HG03064 (cell line): ENCODE data around the gene ROS1.
"Not testable (repeated sequence)": the region's sequence is repeated elsewhere in the genome, so short reads cannot be mapped to it uniquely, and the experiment has no call there.

Experiments used
- ATAC-seq: cut with Tn5 transposase; IDR thresholded peaks from one replicate; pipeline ENCODE4 v1.9.1; 2021; ENCODE audit warnings: low read depth; ENCODE audit not compliant: unreplicated experiment

Gene ROS1

DNA sequence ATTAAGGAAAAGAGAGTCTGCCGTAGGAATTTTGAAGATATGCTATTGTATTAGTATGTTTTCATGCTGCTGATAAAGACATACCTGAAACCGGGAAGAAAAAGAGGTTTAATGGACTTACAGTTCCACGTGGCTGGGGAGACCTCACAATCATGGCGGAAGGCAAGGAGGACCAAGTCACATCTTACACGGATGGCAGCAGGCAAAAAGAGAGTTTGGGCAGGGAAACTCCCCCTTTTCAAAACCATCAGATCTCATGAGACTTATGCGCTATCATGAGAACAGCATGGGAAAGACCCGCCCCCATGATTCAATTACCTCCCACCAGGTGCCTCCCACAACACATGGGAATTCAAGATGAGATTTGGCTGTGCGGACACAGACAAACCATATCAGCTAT, 16.6 kb upstream of the ROS1 start:
- not testable (repeated sequence) for ATAC-seq

DNA sequence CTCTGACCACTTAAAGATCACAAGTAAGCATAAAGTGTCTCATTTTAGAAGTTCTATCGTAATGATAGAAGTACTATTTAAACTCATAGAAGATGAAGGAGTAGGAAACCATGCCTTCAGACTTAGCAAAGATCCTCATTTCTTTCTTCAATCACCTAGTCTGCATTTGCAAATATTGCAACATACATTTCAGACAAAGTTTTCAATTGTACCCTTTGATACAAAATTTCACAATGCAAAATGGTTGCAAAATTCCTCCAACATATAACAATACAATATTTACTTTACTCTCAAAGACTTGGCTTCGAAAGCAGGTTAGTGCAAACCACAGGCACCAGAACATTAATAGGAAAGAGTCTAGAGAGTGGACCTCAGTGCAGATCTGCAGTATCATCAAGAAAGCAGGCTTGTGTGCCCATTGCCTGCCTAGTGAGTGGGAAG, 16.1 kb upstream of the ROS1 start:
- ATAC-seq: no peak

DNA sequence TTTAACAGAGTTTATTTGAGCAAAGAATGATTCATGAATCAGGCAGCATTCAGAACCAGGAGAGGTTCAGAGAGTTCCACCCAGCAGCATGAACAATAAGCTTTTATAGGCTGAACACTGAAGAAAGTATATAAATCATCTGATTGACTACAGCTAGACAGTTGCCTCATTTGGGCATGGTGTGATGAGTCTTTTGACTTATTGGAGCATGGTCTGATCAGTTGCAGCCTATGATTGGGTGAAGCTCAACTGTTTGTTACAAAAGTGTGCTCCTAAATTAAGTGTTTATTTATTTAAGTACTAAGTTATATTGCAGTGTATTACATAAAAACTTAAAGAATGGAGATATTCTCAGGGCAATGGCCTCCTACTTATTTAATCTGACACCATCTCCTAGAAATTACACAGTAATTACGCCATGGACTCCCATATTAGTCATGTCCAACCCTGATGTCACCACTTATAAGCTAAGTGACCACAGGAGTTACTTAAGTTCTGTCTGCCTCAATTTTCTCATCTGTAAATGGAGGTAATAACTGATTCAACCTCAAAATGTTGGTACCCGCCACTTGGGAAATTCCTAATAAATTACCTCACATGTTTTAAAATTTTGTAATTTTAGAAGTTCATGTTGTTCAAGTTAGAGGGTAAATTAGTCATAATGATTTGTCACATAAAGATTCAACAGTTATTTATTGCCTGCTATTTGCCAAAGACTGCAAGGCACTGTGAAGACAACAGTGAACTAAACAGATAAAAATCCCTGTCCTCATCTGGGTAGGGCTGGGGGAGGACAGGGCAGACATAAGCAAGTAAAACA, 15.2 kb upstream of the ROS1 start:
- no peak for ATAC-seq

GRCh38 chr6:117432273-117432672, 6.5 kb upstream of the ROS1 start:
- ATAC-seq: no peak

- ATAC-seq: no peak
These were observed 2.0 kb downstream of the ROS1 start for GRCh38 chr6:117423754-117424153.

GRCh38 chr6:117418320-117418719, 7.4 kb downstream of the ROS1 start:
- ATAC-seq: no peak

DNA sequence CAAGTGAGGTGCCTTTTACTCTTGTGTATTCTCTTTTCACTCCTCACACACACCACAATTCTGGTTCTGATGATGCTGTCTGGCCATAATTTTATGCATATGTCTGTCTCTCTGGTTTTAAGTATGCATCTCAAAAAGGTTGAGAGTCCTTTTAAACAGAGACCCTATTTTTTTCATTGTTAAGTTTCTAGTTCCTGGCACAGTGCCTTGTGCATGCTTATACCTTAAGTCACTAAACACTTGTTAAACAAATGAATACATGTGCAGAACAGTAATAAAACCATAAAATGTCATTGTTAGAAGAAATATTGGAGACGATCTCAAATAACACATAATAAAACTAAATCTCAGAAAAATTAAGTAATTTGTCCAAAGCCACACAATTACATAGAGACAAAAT, 7.9 kb downstream of the ROS1 start:
- ATAC-seq: no peak

- ATAC-seq: no peak
These were observed 11.0 kb downstream of the ROS1 start for GRCh38 chr6:117414770-117415169.

- ATAC-seq: no peak
These were observed 14.3 kb downstream of the ROS1 start for GRCh38 chr6:117411474-117411873.

GRCh38 chr6:117409863-117410262, 15.9 kb downstream of the ROS1 start:
- ATAC-seq: no peak

DNA sequence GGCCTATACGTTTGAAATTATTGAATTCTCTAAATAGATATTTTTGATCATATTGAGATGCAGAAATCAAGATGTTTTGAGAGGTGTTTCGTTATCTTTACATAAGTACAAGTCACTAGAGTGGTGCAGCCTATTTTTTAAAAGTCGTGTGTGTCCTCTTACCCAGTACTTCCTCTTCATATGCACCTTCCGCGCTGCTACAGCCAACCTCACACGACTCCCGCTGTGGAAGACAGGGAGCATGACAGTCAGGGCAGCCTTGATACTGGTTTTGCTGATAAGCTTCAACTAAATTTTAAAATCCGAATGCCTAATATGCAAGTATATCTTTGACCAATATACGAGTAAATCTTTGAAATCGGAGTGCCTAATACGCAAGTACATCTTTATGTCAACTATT, 16.3 kb downstream of the ROS1 start:
- no peak for ATAC-seq

DNA sequence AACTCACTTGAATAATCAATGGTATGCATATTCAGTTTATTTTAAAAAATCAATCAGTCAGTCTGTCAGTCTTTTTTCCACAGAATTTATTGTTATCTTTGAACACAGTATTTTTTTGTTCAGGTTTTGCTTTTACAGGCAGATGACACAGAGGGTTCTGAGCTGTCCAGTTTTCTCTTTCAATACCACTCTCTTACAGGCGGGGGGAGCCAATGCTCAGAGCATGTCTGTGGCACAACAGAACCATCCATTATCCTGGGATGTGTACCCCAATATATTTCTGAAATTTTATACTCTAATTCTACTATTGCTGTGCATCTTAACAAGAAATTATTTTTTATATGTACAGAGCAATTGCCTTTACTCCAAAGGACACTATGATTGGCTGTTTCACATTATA, 21.2 kb downstream of the ROS1 start:
- ATAC-seq: no peak

DNA sequence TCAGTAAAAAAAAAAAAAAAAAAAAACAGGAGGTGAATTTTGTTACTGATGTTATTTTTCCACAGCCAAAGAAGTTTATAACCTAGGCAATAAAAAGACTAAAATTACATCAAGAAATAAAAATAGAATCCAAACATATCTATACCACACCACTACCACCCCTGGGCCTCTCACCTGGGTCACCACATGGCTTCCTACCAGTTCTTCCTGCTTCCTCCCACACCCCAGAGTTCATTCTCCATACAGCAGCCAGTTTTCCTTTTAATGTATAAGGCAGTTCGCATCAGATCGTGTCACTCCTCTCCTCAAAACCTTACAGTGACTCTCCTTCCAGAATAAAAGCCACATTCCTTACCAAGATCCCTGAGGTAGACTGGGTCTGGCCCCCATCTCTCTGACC, 23.9 kb downstream of the ROS1 start:
- no peak for ATAC-seq

DNA sequence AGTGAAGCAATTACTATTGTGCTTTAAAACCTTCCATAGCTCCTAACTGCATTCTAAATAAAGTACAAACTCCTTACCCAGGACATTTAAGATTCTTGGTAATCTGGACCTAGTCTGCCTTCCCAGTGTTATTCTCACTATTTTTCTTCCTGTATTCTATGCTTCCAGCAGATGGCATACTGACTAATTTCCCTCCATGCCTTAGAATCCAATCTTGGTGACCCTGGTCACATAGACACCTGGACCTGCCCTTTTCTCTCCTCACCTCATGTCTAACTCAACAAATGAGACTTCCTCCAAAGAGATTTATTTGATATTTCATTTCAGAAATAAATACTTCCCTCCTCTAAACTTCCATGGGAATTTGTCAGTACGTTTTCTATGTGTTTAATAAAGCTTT, 25.8 kb downstream of the ROS1 start:
- ATAC-seq: no peak

DNA sequence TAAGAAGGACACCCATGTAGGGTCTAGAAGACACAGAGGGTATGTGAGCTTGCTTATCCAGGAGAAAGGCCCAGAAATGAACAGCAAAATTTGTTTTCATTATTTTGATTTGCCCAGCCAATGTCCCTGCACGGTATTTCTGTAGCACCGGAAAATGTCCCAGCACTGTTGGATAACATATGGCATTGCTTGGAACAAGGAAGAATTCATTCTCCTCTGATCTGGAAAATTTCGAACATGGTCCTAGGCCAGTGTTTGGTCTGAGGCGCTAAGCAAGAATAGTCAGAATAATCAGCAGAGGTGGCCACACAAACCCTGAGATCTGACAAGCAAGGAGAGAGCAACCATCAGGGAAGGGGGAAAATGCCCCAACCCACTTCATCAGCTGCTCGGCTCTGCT, 26.6 kb downstream of the ROS1 start:
- no peak for ATAC-seq

- ATAC-seq: no peak
These were observed 28.1 kb downstream of the ROS1 start for GRCh38 chr6:117397536-117398227.

DNA sequence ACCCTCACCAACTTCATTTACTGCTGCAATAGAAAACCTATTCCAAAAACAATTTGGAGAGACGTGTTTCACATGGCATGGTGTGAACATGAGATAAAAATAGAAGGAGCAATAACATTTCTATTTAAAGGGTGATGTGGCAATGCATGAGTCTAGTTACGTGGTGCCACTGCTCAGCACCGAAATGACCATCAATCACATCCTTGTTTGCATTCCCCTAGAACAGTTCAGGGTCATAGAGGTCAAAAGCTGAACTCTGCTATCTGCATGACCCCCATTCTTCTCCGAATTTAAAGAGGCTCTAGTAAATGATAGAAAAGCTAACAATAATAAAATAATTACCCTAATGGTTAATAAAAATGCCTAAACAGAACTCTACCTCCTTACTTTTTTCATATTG, 29.5 kb downstream of the ROS1 start:
- no peak for ATAC-seq

DNA sequence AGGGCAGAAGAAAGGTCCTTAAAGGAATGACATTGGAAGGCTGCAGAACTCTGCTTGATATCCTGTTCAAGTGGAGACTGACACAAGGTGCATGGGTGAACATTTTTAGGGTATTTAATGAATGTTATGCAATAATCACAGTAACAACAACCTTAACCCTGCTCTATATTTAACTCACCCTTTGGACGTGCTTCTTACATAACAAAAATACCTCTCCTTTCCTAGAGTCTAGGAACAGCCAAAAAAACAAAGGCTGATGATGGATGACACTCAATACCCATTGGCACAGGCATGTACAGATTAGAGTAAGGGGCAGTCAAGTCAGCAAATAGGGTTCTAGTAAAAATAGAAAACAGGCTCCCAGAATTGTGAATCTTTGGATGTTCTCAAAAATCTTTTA, 30.6 kb downstream of the ROS1 start:
- ATAC-seq: no peak

GRCh38 chr6:117393045-117393444, 32.7 kb downstream of the ROS1 start:
- no peak for ATAC-seq

GRCh38 chr6:117391874-117392583, 33.7 kb downstream of the ROS1 start:
- no peak for ATAC-seq

- no peak for ATAC-seq
These were observed 36.3 kb downstream of the ROS1 start for GRCh38 chr6:117389227-117390057.
